Large intestine (tissue), 3 donors: Measurements from ENCODE around the gene LDB2. TPM values are rescaled to one million over a fixed set of nuclear protein-coding genes. Genes with fewer than 3 reads are reported as not detected.

Source experiments
- DNase-seq, 2 donors: peaks; one replicate each; pipeline versions ENCODE4 v3.0.0 to v3.0.0-alpha.2; 2013
- H3K27ac ChIP-seq: one replicate; pipeline ENCODE4 v1.5.1; 2013; ENCODE audit warnings: low read length
- H3K27me3 ChIP-seq: 2 replicates; pipeline ENCODE4 v1.6.1; 2013; ENCODE audit warnings: low read length; ENCODE audit not compliant: control insufficient read depth, insufficient read depth
- H3K36me3 ChIP-seq: 2 replicates; pipeline ENCODE4 v1.6.1; 2013; ENCODE audit warnings: low read length; ENCODE audit not compliant: control insufficient read depth, insufficient read depth
- H3K4me1 ChIP-seq: one replicate; pipeline ENCODE4 v1.6.1; 2013; ENCODE audit warnings: low read length; ENCODE audit not compliant: control insufficient read depth, insufficient read depth
- H3K4me3 ChIP-seq: one replicate; pipeline ENCODE4 v1.5.1; 2013; ENCODE audit warnings: low read length
- H3K9me3 ChIP-seq: one replicate; pipeline ENCODE4 v1.6.1; 2013; ENCODE audit warnings: mild to moderate bottlenecking, low read depth, low read length, moderate library complexity; ENCODE audit not compliant: control insufficient read depth
- WGBS: methylation state at CpG from one replicate; pipeline ENCODE4 v1.1.5; 2013; ENCODE audit warnings: low lambda C conversion rate; ENCODE audit not compliant: insufficient coverage; 5-methylcytosine and 5-hydroxymethylcytosine counted together
- polyA plus RNA-seq: library from polyadenylated mRNA; unstranded; fragments of 120-200 nt; gene quantifications from one replicate; pipeline ENCODE4 v1.2.1, GENCODE V29; 2013

LDB2 gene
- polyA plus RNA-seq, 1 donor = 17.2 TPM

DNA sequence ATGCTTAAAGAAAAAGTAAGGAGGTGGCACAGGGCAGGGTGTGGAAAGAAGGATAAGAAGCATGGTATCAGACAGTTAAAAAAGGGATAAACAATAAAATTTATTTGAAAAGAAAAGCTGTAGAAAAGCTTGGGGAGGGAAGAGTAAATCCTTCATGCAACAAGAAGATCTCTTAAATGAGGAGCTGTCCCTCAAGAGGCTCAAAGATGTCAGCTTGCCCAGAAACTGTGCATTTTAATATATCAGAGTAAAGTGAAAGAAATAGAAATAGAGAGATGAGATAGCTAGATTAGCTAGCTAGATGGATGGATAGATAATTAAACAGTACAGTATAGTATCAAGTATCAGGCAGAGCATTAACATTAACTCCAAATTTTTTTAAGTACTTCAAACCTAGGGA, 170.3 kb downstream of the LDB2 start:
- no peak for DNase-seq
- Histone ChIP-seq H3K9me3 (no peaks in the 10 kb centered on the region), H3K27me3 (no peaks in the 10 kb centered on the region), H3K4me1 (no peaks in the 10 kb centered on the region), H3K4me3 (no peak overlapping the region), H3K36me3 (no peaks in the 10 kb centered on the region), H3K27ac (no peak overlapping the region)

DNA sequence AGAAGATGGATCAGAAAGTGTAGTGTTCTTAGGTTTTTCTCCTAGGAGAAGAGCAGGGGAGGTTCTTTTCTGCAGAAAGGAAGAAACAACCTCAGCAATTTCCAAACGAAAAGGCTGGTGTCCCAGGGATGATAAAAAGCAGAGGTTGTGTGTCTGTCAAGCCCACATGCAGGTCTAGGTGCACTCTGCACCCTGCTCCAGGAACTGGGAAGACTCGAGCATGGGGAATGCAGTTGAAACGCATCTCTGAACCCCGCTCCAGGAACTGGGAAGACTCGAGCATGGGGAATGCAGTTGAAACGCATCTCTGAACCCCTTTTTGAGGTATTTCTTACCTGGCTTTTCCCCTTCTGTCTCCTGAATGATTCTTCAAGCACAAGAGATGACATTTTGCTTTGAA, 171.2 kb downstream of the LDB2 start:
- 100% methylated on average over 2 of the region's 6 CpGs for WGBS
- Histone ChIP-seq H3K27me3 (no peaks in the 10 kb centered on the region), H3K9me3 (no peaks in the 10 kb centered on the region), H3K4me3 (no peak overlapping the region), H3K36me3 (no peaks in the 10 kb centered on the region), H3K4me1 (no peaks in the 10 kb centered on the region), H3K27ac (no peak overlapping the region)
- DNase-seq = no peak

DNA sequence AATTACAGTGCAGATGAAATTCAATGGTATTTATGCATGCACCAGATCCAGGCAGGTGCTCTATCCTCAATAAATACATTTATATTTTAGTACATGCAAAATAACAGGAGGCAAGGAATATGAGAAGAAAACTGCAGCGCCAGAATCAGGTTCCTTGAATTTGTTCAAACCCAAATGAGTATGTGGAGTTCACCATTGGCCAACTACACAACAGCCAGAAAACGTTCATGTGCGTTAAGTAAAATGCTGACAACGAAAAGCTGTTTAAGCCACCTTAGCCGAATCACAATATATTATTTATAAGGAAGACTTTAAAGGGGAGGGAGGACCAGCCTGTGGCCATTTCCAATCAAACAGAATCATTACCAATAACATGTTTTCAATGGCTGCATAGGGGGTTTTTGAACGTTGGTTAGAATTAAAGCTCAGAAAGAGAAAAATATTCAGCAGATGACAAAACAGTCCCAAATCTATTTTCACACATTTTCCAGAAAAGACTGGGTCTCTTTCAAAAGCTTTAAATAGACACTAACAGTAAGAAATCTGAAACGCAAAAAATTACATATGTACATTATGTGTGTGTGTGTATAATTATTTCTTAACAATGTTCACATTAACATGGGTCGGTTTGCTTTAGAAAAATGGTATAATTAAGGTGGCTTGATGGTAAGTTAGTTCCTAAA, 171.9 kb downstream of the LDB2 start:
- Histone ChIP-seq H3K4me3 (no peak overlapping the region), H3K36me3 (no peaks in the 10 kb centered on the region), H3K27me3 (no peaks in the 10 kb centered on the region), H3K4me1 (no peaks in the 10 kb centered on the region), H3K9me3 (no peaks in the 10 kb centered on the region), H3K27ac (no peak overlapping the region)
- 92% methylated on average over 2 of the region's 8 CpGs for WGBS
- no peak for DNase-seq

DNA sequence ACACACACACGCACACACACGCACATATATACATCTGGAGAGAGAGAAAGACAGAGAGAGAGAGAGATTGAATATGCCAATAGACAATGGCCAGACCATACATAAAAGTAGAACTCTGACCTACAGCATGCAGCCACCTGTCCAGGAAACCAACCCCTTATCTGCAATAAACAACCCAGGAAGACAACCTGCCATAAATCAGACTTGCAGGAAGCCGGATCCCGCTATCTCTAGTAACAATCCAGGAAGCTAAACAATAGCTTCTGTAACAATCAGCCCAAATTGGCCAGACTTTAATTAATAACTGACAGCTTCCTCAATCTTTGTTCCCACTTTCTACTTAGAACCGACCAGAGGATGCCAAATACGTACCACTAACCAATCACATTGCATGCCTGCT, 173.2 kb downstream of the LDB2 start:
- Histone ChIP-seq H3K9me3 (no peaks in the 10 kb centered on the region), H3K27me3 (no peaks in the 10 kb centered on the region), H3K4me3 (no peak overlapping the region), H3K4me1 (no peaks in the 10 kb centered on the region), H3K36me3 (no peaks in the 10 kb centered on the region), H3K27ac (no peak overlapping the region)
- 100% methylated on average over 1 of the region's 6 CpGs for WGBS
- no peak for DNase-seq

GRCh38 chr4:16722416-16722815, 176.0 kb downstream of the LDB2 start:
- Histone ChIP-seq H3K36me3 (no peaks in the 10 kb centered on the region), H3K27ac (no peak overlapping the region), H3K9me3 (no peaks in the 10 kb centered on the region), H3K4me3 (no peak overlapping the region), H3K4me1 (no peaks in the 10 kb centered on the region), H3K27me3 (no peaks in the 10 kb centered on the region)
- no peak for DNase-seq
- no CpG with 5 or more reads among the region's 3 CpGs for WGBS

GRCh38 chr4:16721613-16722291, 176.7 kb downstream of the LDB2 start:
- WGBS = 0% methylated on average over 1 of the region's 4 CpGs
- no peak for DNase-seq
- no peaks in the 10 kb centered on the region for H3K4me1 ChIP-seq
- no peaks in the 10 kb centered on the region for H3K36me3 ChIP-seq
- H3K27ac ChIP-seq = no peak overlapping the region
- H3K9me3 ChIP-seq = no peaks in the 10 kb centered on the region
- no peaks in the 10 kb centered on the region for H3K27me3 ChIP-seq
- no peak overlapping the region for H3K4me3 ChIP-seq

DNA sequence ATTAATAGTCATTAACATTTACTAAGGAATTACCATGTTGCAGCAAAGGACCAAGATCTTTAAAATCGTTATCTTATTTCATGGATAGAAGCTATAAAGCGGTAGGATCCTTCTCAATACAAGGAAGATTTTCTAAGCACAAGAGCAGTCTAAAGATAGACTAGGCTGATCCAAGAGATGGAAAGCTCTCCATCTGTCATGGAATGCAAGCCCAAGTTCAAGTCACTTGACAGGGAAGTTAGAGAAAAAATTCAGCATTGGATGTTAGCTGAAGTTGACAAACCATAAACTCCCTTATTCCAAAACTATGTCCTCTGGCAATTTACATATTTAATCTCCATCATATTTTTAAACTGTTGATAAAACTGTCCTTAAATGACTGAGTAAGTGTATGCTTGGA, 177.7 kb downstream of the LDB2 start:
- no peaks in the 10 kb centered on the region for H3K9me3 ChIP-seq
- H3K36me3 ChIP-seq = no peaks in the 10 kb centered on the region
- WGBS = no CpG with 5 or more reads among the region's 2 CpGs
- H3K4me3 ChIP-seq = no peak overlapping the region
- no peaks in the 10 kb centered on the region for H3K27me3 ChIP-seq
- no peak overlapping the region for H3K27ac ChIP-seq
- DNase-seq = no peak
- no peaks in the 10 kb centered on the region for H3K4me1 ChIP-seq

DNA sequence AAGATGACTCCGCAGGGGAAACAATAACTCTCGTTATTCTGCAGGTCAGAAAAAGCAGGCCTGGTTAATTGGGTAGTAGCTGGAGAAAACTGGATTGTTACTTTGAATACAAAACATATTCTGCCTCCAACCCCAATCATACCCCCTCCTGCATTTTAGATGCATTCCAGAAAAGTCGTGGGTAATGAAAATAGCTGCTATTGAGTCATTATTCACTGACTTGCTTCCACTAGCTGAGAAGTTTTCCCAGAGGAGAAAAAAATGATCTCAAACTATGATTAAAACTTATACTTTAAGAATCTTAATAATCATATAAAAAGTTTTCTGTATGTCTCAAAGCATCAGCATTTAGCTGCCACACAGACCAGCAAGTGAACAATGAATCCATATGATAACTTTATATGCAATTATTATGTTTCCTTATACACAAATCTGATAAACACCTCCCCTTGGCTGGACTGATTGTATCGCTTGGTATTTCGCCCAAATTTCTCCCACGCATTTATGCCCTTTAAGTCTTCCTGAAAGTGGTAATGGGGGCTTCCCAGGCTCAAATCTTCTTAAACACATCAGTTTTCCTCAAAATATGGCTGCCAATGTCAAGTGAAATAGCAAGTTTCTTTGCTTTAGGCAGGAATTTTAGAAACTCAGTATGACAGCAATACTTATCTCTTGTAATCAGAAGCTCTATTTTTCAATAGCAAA, 181.0 kb downstream of the LDB2 start:
- no CpG with 5 or more reads among the region's 6 CpGs for WGBS
- no peak overlapping the region for H3K27ac ChIP-seq
- no peak overlapping the region for H3K4me3 ChIP-seq
- no peaks in the 10 kb centered on the region for H3K27me3 ChIP-seq
- no peaks in the 10 kb centered on the region for H3K36me3 ChIP-seq
- H3K4me1 ChIP-seq = no peaks in the 10 kb centered on the region
- no peaks in the 10 kb centered on the region for H3K9me3 ChIP-seq
- no peak for DNase-seq

GRCh38 chr4:16715482-16715881, 183.0 kb downstream of the LDB2 start:
- no peak for DNase-seq
- Histone ChIP-seq H3K27ac (no peak overlapping the region), H3K27me3 (no peaks in the 10 kb centered on the region), H3K4me1 (no peaks in the 10 kb centered on the region), H3K9me3 (no peaks in the 10 kb centered on the region), H3K36me3 (no peaks in the 10 kb centered on the region), H3K4me3 (no peak overlapping the region)
- WGBS = no CpG with 5 or more reads among the region's 2 CpGs

GRCh38 chr4:16714191-16714590, 184.3 kb downstream of the LDB2 start:
- Histone ChIP-seq H3K27me3 (no peaks in the 10 kb centered on the region), H3K9me3 (no peaks in the 10 kb centered on the region), H3K4me1 (no peaks in the 10 kb centered on the region), H3K27ac (no peak overlapping the region), H3K36me3 (no peaks in the 10 kb centered on the region), H3K4me3 (no peak overlapping the region)
- no peak for DNase-seq
- WGBS = 100% methylated on average over 1 of the region's 1 CpG
